Posterior vena cava (tissue), 2 donors: ENCODE results near the gene PRDX2. TPM values are rescaled to one million over a fixed set of nuclear protein-coding genes. Genes with fewer than 3 reads are reported as not detected.

Experiments
- DNase-seq: peaks from one replicate; pipeline ENCODE4 v3.0.0-alpha.2; 2020; ENCODE audit warnings: low spot score
- intact Hi-C, 2 donors: fragments of 100-400 bp; cut with DNase I; formaldehyde crosslinking; loops; one replicate each; pipeline versions ENCODE4 v1.14.1 to v1.14.2; 2022 to 2023
- total RNA-seq, 2 donors: library from RNA; stranded (reverse); fragmentation: NEBNext Ultra II Directional; extraction: Animal tissue kit (Norgen Biotek cat#: 25700); gene quantifications; one replicate each; pipeline ENCODE4 v1.2.1, GENCODE V29; 2021
- donor health status: DM: yes; HTN: yes; CAD: no.
- donor health status: DM: yes; HTN: yes; CAD: no.

The PRDX2 gene
- total RNA-seq, 2 donors from 2014 or later = 126 to 130 TPM

- DNase-seq = no peak
- intact Hi-C loops = no loop called here
Measured at GRCh38 chr19:12770922-12771321, 30.7 kb downstream of the PRDX2 start.

- DNase-seq = no peak
- intact Hi-C loops = loop anchor here in 1 of 2 donors (5.0 kb wide), 2 partner anchors 33 to 78 kb away; partner anchors contain the start of genes PRDX2 and THSD8
Measured at GRCh38 chr19:12769689-12770088, 31.9 kb downstream of the PRDX2 start.

DNA sequence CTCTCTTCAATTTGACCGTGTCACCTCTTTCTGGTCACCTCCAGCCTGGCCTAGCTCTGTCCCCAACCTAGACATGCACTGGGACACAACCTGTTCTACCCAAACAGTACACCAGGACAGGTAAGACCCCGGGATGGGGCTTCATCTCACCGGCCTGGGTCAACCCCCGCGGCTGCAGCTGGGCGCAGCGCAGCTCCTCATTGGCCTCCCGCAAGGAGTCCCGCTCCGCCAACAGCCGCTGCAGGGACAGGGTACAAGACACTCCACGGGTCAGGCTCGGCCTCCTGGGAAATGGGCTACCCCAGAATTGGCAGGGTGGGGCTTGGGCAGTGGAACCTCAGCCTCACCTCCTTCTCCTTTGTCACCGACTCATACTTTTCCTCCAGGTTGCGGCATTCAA is 33.9 kb downstream of the PRDX2 start:
- no peak for DNase-seq
- intact Hi-C loops = loop anchor here in 1 of 2 donors (5.0 kb wide), 2 partner anchors 35 to 80 kb away; partner anchors contain the start of genes PRDX2 and THSD8

DNA sequence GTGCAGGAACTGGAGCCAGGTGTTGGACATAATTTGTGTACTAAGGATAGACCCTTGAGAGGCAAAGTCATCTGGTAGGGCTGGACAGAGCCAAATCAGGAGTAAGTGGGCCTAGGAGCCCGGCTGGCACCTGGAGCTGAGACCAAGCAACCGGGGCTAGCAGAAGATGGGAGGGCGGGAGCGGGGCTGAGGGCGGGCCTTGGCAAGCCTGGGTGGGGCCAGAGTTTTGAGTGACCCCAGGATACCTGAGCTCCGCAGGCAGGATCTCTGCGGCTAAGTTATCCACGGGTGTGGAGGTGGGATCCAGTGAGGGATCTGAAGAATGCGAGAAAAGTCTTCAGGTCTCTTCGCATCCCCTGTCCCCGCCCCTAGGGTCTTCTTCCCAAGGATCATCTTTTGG is 34.5 kb downstream of the PRDX2 start:
- intact Hi-C loops = loop anchor here in 1 of 2 donors (5.0 kb wide), 2 partner anchors 35 to 80 kb away; partner anchors contain the start of genes PRDX2 and THSD8
- DNase-seq = no peak

DNA sequence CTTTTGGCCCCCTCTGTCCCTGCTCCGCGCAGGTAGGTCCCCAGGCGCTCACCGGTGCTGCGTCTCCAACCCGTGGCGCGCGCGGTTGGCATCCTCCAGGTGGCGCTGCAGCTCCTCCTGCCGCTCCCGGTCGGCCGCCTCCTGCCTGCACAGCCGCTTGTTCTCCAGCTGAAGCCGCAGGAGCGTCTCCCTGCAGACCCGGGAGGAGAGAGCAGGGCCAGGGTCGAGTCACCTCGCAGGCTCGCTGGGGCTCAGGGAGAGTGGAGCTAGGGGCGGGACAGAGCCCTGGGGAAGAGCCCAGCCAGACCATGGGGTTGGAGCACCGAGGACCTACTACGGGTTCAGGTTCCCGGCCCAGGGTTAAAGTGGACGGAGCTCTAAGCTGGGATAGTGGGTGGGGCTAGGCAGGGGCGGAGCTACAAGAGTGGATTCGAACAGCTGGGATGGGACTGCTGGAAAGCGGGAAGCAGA is 35.5 kb downstream of the PRDX2 start:
- intact Hi-C loops = loop anchor here in 1 of 2 donors (5.0 kb wide), 2 partner anchors 36 to 81 kb away; partner anchors contain the start of genes PRDX2 and THSD8
- peak; percentile 96 for DNase-seq

GRCh38 chr19:12764698-12765097 is 36.9 kb downstream of the PRDX2 start:
- intact Hi-C loops = loop anchor here (5.0 kb wide), 3 partner anchors 33 to 83 kb away; partner anchors contain the start of genes PRDX2 (in 1 of the 2) and THSD8 (in 1 of the 2)
- no peak for DNase-seq

- intact Hi-C loops = loop anchor here in 1 of 2 donors (5.0 kb wide), 2 partner anchors 34 to 84 kb away; no protein-coding TSS in a partner anchor
- no peak for DNase-seq
Measured at GRCh38 chr19:12763100-12763499, 38.5 kb downstream of the PRDX2 start.

GRCh38 chr19:12759686-12760085 is 41.9 kb downstream of the PRDX2 start:
- intact Hi-C loops = loop anchor here in 1 of 2 donors (5.0 kb wide), 2 partner anchors 38 to 88 kb away; no protein-coding TSS in a partner anchor
- DNase-seq = no peak

GRCh38 chr19:12757544-12758274 is 43.9 kb downstream of the PRDX2 start:
- DNase-seq = peak; percentile 93
- intact Hi-C loops = no loop called here

- no peak for DNase-seq
- intact Hi-C loops = no loop called here
Measured at GRCh38 chr19:12756150-12756883, 45.3 kb downstream of the PRDX2 start.

DNA sequence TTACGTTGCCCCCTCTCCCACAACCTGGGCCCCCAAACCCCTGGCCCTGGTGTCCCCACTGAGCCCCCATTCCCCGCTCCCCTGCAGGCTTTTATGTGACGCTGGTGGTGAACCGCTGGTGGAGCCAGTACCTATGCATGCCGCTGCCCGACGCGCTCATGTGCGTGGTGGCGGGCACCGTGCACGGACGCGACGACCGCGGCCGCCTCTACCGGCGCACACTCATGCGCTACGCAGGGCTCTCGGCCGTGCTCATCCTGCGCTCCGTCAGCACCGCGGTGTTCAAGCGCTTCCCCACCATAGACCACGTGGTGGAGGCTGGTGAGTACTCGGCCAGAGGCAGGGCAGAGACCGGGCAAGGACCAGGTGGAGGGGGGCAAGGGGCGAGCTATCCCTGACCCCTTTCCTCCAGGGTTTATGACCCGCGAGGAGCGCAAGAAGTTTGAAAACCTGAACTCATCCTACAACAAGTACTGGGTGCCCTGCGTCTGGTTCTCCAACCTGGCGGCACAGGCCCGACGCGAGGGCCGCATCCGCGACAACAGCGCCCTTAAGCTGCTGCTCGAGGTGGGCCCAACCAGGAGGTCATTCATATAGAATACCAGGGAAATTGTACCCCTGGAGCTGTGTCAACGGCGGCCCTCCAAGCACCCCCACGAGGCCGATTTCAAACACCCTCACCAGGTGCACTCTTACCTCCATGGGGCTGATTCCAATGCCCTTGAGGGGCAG is 47.0 kb downstream of the PRDX2 start:
- DNase-seq = no peak
- intact Hi-C loops = no loop called here

DNA sequence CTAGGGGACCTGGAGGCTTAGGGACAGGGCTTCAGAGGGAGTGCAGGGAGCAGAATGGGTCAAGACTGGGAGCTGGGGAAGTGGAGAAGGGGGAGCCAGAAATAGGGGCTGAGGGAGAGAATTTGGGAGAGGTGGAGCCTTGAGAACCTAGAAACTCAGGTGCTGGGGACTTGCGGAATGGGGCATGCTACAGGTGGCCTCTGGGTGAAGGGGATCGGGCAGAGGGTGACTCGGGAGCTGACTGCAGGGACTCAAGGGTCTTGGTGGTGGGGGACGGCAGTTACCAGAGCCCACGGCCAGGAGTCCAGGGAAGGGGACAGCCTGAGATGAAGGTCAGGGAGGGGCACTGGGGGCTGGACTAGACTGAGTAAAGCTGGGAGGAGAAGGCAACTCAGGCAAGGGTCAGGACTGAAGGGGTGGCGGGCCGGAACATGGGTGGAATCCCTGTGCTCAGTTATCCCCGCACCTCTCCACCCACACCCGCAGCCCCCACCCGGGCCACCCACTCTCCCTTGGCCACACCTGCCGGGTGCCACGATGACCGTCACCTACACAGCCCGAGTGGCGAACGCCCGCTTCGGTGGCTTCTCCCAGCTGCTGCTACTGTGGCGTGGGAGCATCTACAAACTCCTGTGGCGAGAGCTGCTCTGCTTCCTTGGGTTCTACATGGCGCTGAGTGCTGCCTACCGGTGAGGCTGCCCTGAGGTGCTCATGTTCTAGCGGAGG is 49.4 kb downstream of the PRDX2 start:
- intact Hi-C loops = no loop called here
- DNase-seq = no peak

DNA sequence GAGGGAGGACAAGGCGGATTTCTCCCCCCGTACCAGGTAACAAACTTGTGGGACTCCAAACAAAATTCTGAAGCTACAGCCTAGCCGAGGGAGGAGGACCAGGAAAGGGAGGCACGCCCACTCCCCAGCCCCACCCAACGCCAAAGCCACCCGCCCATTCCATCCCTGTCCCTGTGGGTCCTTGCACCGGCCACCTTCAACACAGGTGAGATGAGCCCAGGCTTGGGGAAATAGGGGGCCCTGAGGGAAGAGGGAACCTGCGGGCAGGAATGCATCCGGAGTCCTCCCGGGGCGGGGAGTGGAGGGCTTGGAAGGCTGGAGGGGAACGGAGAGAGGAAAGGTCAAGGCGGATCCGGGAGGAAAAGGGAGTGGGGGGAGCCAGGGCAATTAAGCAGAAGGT is 50.0 kb downstream of the PRDX2 start, which contains the start of gene BEST2:
Gene BEST2 (plus strand): TSS at position 157 of the 400 bp plus-strand sequence. CDS start 802 bp downstream, outside the sequence.
- DNase-seq = no peak
- intact Hi-C loops = no loop called here

GRCh38 chr19:12750851-12751250 is 50.7 kb downstream of the PRDX2 start:
- intact Hi-C loops = no loop called here

DNA sequence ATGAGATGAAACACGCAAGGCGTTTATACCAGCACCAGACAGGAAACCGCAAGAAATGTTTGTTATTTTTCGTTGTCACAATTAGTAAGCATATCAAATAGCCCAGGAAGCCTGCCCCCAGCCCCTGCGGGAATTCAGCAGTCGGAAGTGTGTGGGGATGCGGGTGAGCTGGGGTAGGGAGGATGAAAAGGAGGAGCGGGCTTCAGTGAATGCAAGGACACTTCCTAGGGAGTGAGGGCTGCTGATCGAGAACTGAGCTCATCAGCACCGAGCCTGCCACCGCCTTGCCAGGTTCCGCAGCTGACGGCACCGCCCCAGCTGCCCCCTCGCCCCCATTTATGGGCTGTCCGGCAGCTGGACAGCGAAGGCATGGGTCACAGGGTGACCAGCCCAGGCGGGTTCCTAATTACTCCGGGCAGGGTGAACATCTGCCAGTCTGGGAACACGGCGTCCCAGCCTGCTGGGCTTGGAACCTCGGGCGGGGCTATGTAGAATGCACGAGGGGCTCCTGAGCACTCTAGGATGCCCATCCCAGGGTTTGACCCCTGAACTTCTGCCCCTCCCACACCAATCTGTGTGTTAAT is 51.6 kb downstream of the PRDX2 start:
- intact Hi-C loops = no loop called here
- no peak for DNase-seq

More at GRCh38 chr19:12750851-12751250, 50.7 kb downstream of the PRDX2 start:
- no peak for DNase-seq

DNA sequence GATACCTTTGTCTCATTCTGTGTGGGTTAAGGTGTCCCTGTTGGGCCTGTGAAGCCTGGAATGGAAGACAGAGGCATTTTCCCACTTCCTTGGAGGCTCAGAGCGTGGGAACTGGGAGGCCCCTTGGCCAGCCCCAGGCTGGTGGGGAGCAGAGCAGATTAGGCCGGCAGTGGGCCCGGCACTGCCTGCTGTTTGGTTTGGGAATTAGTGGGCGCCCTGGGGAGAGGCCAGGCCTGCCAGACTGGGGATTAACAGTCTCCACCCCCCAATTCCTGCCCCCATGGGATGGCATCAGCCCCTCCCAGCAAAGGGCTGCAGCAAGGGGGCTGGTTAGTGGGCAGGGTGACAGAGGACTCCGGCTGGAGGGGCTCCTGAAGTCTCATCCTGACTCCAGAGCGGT is 53.1 kb downstream of the PRDX2 start:
- no peak for DNase-seq
- intact Hi-C loops = no loop called here
